Endothelial cell of umbilical vein (primary cell): ENCODE measurements around the gene ITPR2. TPM values are rescaled to one million over a fixed set of nuclear protein-coding genes. Genes with fewer than 3 reads are reported as not detected.

ENCODE experiments used
- BruUV-seq: library from RNA; stranded (reverse); fragments of 400-500 nt; replicated peaks from 2 replicates; lab custom pipeline; 2021; lab: Mats Ljungman, UMichigan
- CTCF ChIA-PET: fragments of 300-600, 350-600 bp; sonication (Branson Sonifier 250); formaldehyde crosslinking; loops from one replicate; lab custom pipeline; 2021; ENCODE audit warnings: antibody characterized with exemption, inconsistent platforms; lab: Charles Lee
- POLR2A ChIA-PET: fragments of 300-600, 350-600 bp; sonication (Branson Sonifier 250); formaldehyde crosslinking; loops from one replicate; lab custom pipeline; 2021; ENCODE audit warnings: antibody characterized with exemption, inconsistent platforms; lab: Charles Lee
- DNase-seq: peaks from one replicate; pipeline ENCODE4 v3.0.0-alpha.2; 2011; ENCODE audit warnings: low read depth, low spot score
- FAIRE-seq: peaks from 2 replicates; lab custom pipeline; 2011; peaks lifted over from hg19 to GRCh38; lab: Jason Lieb, UNC
- H2AFZ ChIP-seq: 2 replicates; pipeline ENCODE4 v1.6.0; 2012; ENCODE audit warnings: low read depth, low read length, control low read depth, inconsistent platforms
- H3K27ac ChIP-seq: 2 replicates; pipeline ENCODE4 v1.5.1; 2011; ENCODE audit warnings: low read depth, mild to moderate bottlenecking, control low read depth, low read length, moderate library complexity; ENCODE audit not compliant: insufficient read depth
- H3K27me3 ChIP-seq, 2 experiments: 2 replicates each; pipeline versions ENCODE4 v1.6.0 to v1.6.1; 2011; ENCODE audit warnings: low read length in 2 of 2, mixed read lengths in 1 of 2; ENCODE audit not compliant: control insufficient read depth in 2 of 2, insufficient read depth in 2 of 2
- H3K36me3 ChIP-seq, 2 experiments: 2 replicates in 1 of 2; 3 replicates in 1 of 2; pipeline ENCODE4 v1.5.1; 2011; ENCODE audit warnings: low read length in 2 of 2, mild to moderate bottlenecking in 1 of 2, moderate library complexity in 1 of 2; ENCODE audit not compliant: control insufficient read depth in 2 of 2, insufficient read depth in 2 of 2; ENCODE audit errors: extremely low read depth in 1 of 2
- H3K4me1 ChIP-seq: 3 replicates; pipeline ENCODE4 v1.5.1; 2011; ENCODE audit warnings: mild to moderate bottlenecking, low read length; ENCODE audit not compliant: control insufficient read depth, insufficient read depth; ENCODE audit errors: extremely low read depth
- H3K4me2 ChIP-seq: 2 replicates; pipeline ENCODE4 v1.6.1; 2011; ENCODE audit warnings: low read length, control low read depth, mixed read lengths; ENCODE audit not compliant: insufficient read depth
- H3K4me3 ChIP-seq, 3 experiments: fragments of 200-600 bp in 1 of 3; sonication (generic), shearing (Covaris generic) in 1 of 3; replicated peaks in 1 of 3; 2 replicates each; pipeline ENCODE4 v1.5.1; 2011 to 2016; ENCODE audit warnings: control low read depth in 3 of 3, low read length in 3 of 3, mild to moderate bottlenecking in 2 of 3, inconsistent platforms in 1 of 3, low read depth in 1 of 3, moderate library complexity in 1 of 3; ENCODE audit not compliant: insufficient read depth in 1 of 3
- H3K79me2 ChIP-seq: 2 replicates; pipeline ENCODE4 v1.6.0; 2012; ENCODE audit warnings: low read length, inconsistent platforms; ENCODE audit not compliant: control insufficient read depth, insufficient read depth
- H3K9ac ChIP-seq: replicated peaks from 2 replicates; pipeline ENCODE3; 2011; ENCODE audit warnings: low read length, control low read depth; ENCODE audit not compliant: insufficient read depth; ENCODE audit errors: extremely low read depth
- H3K9me1 ChIP-seq: replicated peaks from 3 replicates; pipeline ENCODE4 v1.6.0; 2011; ENCODE audit warnings: mild to moderate bottlenecking, low read length; ENCODE audit not compliant: control insufficient read depth, insufficient read depth; ENCODE audit errors: extremely low read depth
- H3K9me3 ChIP-seq: replicated peaks from 2 replicates; pipeline ENCODE4 v1.5.1; 2012; ENCODE audit warnings: low read length, inconsistent platforms; ENCODE audit not compliant: control insufficient read depth, insufficient read depth
- H4K20me1 ChIP-seq: replicated peaks from 2 replicates; pipeline ENCODE3; 2011; ENCODE audit warnings: mild to moderate bottlenecking, low read length; ENCODE audit not compliant: control insufficient read depth, insufficient read depth; ENCODE audit errors: extremely low read depth
- CTCF ChIP-seq, 2 donors: IDR thresholded peaks; 1 replicate in 1 of 2; 2 replicates in 1 of 2; pipeline ENCODE4 v1.5.1; 2011; ENCODE audit warnings: low read length in 2 of 2, mild to moderate bottlenecking in 2 of 2, moderate library complexity in 2 of 2, control low read depth in 1 of 2, inconsistent platforms in 1 of 2, low read depth in 1 of 2; ENCODE audit not compliant: insufficient read depth in 1 of 2; ENCODE audit errors: extremely low read depth in 1 of 2
- EZH2 ChIP-seq: IDR thresholded peaks from 2 replicates; pipeline ENCODE4 v1.6.1; 2012; ENCODE audit warnings: borderline replicate concordance, low read depth, mild to moderate bottlenecking, moderate library complexity, low read length, inconsistent platforms; ENCODE audit not compliant: severe bottlenecking
- FOS ChIP-seq: IDR thresholded peaks from 2 replicates; pipeline ENCODE4 v1.6.1; 2011; ENCODE audit warnings: mild to moderate bottlenecking, low read length, moderate library complexity, borderline replicate concordance; ENCODE audit not compliant: insufficient read depth
- GATA2 ChIP-seq: IDR thresholded peaks from 2 replicates; pipeline ENCODE4 v1.7.0; 2011; ENCODE audit warnings: low read depth, mild to moderate bottlenecking, moderate library complexity, mixed read lengths, low read length; ENCODE audit not compliant: insufficient read length, insufficient read depth
- JUN ChIP-seq: IDR thresholded peaks from 2 replicates; pipeline ENCODE4 v1.6.1; 2011; ENCODE audit warnings: borderline replicate concordance, low read depth; ENCODE audit not compliant: insufficient read length, insufficient read depth
- MAX ChIP-seq: IDR thresholded peaks from 2 replicates; pipeline ENCODE4 v1.6.1; 2011; ENCODE audit not compliant: insufficient read depth, insufficient read length
- MYC ChIP-seq: IDR thresholded peaks from one replicate; pipeline ENCODE4 v1.6.1; 2011; ENCODE audit warnings: mild to moderate bottlenecking, low read depth, low read length
- POLR2A ChIP-seq: IDR thresholded peaks from 2 replicates; pipeline ENCODE4 v1.6.1; 2012; ENCODE audit warnings: low read depth, mild to moderate bottlenecking, control low read depth, low read length
- POLR2AphosphoS5 ChIP-seq: IDR thresholded peaks from 2 replicates; pipeline ENCODE4 v1.6.1; 2012; ENCODE audit warnings: low read depth, mild to moderate bottlenecking, control low read depth, low read length, moderate library complexity; ENCODE audit not compliant: insufficient read depth
- dilution Hi-C: fragments of 300-500 bp; cut with MboI; formaldehyde crosslinking; loops from one replicate; pipeline ENCODE4 v1.15.0; 2019; ENCODE audit warnings: low sequenced_read_pairs; ENCODE audit not compliant: extremely low pct_ligation_motif_present
- intact Hi-C: fragments of 100-400 bp; cut with micrococcal nuclease; formaldehyde crosslinking; loops from one replicate; pipeline ENCODE4 v1.10.0; 2022
- polyA plus RNA-seq, 4 experiments: library from polyadenylated mRNA; depleted of rRNA in 3 of 4; stranded (reverse) in 3 of 4; unstranded in 1 of 4; fragments of >200 nt; gene quantifications; 2 replicates each; pipeline versions ENCODE4 v1.2.1 to v1.2.3, GENCODE V29; 2011 to 2012; ENCODE audit warnings: missing spikeins in 1 of 4
- total RNA-seq: library from RNA; stranded (reverse); gene quantifications from 2 replicates; pipeline ENCODE4 v1.2.3, GENCODE V29; 2021

ITPR2 gene
- total and polyA plus RNA-seq, 2 donors (not counting 3 experiments of a cell fraction or from before 2014, with no cell fraction given): 16.2 to 86.8 TPM

GRCh38 chr12:26668847-26669246, 164.1 kb downstream of the ITPR2 start:
- Histone ChIP-seq H3K36me3 (peaks cover 4 to 5% of the 10 kb centered on the region in 2 experiments), H2AFZ (no peak overlapping the region), H3K4me3 (no peak overlapping the region), H3K9ac (no peak overlapping the region), H3K9me3 (no peaks in the 10 kb centered on the region), H3K4me1 (peaks cover 7% of the 10 kb centered on the region), H4K20me1 (no peaks in the 10 kb centered on the region), H3K27me3 (no peaks in the 10 kb centered on the region), H3K27ac (no peak overlapping the region), H3K9me1 (peaks cover 2% of the 10 kb centered on the region), H3K79me2 (no peaks in the 10 kb centered on the region), H3K4me2 (no peak overlapping the region)
- dilution Hi-C loops: no loop called here
- ChIA-PET POLR2A (no interaction called here), CTCF (interaction anchor here (1.1 to 1.9 kb wide), 2 partner anchors 10 to 33 kb away, joined by 4 to 5 read pairs; no protein-coding TSS in a partner anchor)
- no peak for TF ChIP-seq GATA2
- no peak for TF ChIP-seq POLR2AphosphoS5
- no peak for TF ChIP-seq POLR2A
- no peak for TF ChIP-seq EZH2
- TF ChIP-seq FOS: no peak
- no peak for TF ChIP-seq CTCF (IDR thresholded peaks at IDR 0.05; ENCODE audit: extremely low read depth in 1 of 2, insufficient read depth in 1 of 2, low read depth in 1 of 2, low read length in 2 of 2)
- no peak for TF ChIP-seq MAX
- no peak for TF ChIP-seq JUN
- no peak for TF ChIP-seq MYC
- FAIRE-seq: no peak
- no peak for DNase-seq
- intact Hi-C loops: no loop called here
- BruUV-seq: no TSS peak
